ENCODE results near the gene DPH2.

Gene DPH2, protein sequence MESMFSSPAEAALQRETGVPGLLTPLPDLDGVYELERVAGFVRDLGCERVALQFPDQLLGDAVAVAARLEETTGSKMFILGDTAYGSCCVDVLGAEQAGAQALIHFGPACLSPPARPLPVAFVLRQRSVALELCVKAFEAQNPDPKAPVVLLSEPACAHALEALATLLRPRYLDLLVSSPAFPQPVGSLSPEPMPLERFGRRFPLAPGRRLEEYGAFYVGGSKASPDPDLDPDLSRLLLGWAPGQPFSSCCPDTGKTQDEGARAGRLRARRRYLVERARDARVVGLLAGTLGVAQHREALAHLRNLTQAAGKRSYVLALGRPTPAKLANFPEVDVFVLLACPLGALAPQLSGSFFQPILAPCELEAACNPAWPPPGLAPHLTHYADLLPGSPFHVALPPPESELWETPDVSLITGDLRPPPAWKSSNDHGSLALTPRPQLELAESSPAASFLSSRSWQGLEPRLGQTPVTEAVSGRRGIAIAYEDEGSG

DNA sequence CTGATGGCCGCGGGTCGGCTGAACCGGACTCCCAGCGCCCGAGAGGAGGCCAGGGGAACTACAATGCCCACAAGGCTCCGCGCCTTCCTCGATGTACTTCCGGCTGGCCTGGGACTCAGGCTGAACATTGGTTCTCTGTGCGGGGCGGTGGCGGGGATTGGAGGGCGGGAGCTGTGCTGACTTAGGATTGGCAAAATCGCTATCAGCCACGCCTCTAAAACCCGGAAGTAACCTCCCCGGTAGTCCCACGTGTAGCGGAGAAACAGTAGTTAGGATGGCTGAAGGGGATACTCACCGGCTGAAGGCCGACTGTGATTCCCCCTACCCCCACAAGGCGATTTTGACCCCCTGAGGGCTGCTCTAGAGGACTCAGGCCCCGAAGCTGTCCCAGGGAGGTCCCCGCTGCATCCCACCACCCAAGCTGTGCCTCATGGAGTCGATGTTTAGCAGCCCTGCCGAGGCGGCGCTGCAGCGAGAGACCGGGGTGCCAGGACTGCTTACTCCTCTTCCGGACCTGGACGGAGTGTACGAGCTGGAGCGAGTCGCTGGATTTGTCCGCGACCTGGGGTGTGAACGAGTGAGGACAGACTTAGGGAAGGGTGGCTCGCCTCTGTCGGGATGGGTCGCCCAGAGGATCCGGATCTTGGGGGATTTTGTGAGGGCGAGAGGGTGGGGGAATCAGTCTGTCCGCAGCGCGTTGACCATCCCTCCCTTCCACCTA, at the start of gene DPH2:
DPH2 (plus strand) TSS at position 265 of the 721 bp plus-strand sequence; CDS start at position 431, 166 bp downstream.
- DNase-seq (ENCODE audit: low spot score): peak; percentile 95

DNA sequence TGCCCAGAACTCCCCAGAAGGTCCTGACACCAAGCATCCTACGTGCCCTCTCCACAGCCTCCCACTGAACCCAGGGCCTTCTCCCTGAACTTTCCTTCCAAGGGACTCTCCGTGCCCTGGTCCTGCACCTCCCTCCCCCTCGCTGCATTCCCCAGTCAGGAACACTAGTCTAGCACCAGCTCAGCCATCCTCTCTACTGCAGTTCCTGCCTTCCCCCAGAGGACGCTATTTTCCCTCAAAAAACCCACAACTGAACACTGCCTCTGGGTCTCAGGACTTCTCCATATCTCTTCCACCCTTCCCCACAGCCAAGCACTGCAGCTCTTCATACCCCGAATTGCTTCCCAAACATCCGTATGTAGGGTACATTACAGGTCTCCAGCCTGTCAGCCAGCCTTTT, 48.8 kb upstream of the DPH2 start:
- no peak for DNase-seq (ENCODE audit: low spot score)

DNA sequence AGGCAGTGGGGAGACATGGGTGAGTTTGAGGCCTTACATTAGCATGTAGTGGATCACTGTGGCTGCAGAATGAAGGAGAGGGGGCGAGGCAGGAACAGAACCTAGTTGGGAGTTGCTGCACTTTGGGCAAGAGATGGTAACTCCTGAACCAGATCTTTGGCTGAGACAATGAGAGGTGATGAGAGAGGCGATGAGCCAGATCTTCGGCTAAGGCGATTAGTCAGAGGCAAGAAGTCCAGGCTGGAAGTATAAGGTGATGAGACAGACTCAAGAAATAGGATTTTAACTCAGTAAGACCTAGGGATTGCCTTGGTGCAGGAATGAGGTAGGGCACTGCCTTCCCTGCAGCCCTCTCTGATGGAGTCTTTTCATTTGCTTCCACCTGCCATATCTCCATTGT, 45.3 kb upstream of the DPH2 start:
- DNase-seq (ENCODE audit: low spot score): no peak

DNA sequence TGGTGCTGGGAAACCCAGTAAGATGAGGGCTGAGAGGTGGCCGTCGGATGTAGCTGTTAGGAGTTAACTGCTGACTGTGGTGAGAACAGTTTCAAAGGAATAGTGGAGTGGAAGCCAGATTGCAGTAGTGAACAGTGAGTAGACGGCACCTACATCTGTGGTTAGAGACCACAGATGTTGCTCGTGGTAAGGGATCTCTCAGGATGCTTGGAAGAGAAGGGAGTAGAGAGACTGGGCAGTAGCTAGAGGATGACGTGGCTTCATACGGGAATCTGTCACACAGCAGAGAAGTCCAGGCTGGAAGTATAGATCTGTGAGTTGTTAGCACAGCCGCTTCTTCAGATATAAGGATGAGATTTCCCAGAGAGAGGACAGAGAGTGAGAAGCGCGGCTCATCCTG, 44.0 kb upstream of the DPH2 start:
- no peak for DNase-seq (ENCODE audit: low spot score)

DNA sequence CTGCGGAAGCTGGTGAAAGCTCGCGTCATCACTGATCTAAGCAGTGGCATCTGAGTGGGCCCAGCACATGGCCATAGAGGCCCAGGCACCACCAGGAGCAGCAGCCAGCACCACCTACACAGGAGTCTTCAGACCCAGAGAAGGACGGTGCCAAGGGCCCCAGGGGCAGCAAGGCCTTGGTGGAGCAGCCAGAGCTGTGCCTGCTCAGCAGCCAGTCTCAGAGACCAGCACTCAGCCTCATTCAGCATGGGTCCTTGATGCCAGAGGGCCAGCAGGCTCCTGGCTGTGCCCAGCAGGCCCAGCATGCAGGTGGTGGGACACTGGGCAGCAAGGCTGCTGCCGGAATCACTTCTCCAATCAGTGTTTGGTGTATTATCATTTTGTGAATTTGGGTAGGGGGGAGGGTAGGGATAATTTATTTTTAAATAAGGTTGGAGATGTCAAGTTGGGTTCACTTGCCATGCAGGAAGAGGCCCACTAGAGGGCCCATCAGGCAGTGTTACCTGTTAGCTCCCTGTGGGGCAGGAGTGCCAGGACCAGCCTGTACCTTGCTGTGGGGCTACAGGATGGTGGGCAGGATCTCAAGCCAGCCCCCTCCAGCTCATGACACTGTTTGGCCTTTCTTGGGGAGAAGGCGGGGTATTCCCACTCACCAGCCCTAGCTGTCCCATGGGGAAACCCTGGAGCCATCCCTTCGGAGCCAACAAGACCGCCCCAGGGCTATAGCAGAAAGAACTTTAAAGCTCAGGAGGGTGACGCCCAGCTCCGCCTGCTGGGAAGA, 39.5 kb upstream of the DPH2 start:
- no peak for DNase-seq (ENCODE audit: low spot score)

DNA sequence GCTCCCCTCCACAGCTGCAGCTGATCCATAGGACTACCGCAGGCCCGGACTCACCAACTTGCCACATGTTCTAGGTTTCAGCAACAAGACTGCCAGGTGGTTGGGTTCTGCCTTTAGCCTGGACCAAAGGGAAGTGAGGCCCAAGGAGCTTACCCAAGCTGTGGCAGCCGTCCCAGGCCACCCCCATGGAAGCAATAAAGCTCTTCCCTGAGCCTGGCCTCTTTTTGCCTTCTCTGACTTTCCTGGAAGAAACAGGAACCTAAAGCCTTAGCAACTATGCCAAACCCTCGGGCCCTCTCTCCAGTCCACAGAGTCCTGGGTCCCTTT, 38.9 kb upstream of the DPH2 start:
- DNase-seq (ENCODE audit: low spot score): no peak

DNA sequence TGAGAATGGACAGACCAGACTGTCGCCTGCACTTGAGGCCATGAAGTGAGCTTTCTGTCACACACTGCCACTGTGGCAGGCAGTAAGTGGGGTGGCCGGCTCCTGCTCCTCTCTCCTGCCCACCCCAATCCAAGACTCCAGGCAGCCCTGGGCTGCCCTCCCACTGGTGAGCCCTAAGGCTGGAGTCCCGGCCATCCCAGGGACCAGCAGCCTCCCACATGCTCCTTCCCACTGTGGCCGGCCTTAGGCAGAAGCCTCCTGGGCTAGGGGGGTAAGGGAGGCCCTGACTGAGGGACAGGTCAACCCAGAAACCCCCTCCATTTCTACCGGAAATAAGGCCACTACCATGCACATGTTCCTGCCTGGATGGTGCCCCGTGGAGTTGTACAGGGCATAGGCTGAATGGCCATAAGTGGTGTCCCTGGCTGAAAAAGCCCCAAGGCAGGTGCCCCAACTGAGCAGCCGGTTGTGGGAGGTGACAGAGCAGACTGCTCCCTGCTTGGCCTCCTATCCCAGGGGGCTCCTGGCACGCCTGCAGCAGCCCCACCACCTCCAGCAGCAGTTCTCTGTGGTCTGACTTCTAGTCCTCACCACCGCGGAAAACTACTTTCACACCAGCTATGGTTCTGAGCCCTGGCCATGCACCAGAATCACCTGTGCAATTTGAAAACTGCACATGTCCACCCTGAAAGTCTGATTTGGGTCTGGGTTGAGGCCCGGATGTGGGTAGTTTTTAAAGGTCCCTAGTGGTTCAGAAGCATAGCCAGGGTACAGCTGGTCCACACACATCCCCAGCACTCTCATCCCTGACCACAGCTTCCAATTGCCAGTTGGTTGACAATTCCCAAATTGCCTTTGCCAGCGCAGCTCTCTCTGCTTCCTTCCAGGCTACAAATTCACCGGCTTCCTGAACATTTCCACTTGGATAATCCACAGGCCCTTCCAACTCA, 37.8 kb upstream of the DPH2 start:
- DNase-seq (ENCODE audit: low spot score): no peak

DNA sequence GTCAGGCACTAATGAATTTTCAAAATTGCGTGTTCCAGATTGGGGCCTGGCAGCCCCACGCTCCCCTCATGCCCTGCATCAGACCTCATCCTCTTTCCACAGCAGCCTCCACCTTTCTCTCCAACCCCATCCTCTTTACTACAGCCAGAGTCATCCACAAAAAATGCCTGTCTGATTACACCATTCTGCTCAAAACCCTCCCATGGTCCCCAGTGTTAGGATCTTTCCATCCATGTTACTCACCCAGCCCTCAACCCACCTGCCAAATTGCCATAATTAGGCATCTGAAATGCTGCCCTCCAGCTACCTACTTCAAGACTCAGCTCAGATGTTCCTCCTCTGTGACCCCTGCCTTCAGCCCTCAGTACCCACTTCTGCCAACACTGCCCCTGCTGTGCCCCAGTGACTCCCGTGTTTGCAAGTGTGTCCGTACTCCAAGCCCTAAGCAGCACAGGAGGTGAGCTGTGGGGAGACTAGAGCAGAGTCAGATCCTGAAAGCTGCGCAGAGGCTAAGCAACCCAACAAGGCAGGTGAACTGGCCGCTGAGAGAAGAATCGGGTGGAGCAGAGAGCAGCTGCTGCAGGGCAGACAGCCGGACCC, 36.9 kb upstream of the DPH2 start:
- DNase-seq (ENCODE audit: low spot score): no peak

DNA sequence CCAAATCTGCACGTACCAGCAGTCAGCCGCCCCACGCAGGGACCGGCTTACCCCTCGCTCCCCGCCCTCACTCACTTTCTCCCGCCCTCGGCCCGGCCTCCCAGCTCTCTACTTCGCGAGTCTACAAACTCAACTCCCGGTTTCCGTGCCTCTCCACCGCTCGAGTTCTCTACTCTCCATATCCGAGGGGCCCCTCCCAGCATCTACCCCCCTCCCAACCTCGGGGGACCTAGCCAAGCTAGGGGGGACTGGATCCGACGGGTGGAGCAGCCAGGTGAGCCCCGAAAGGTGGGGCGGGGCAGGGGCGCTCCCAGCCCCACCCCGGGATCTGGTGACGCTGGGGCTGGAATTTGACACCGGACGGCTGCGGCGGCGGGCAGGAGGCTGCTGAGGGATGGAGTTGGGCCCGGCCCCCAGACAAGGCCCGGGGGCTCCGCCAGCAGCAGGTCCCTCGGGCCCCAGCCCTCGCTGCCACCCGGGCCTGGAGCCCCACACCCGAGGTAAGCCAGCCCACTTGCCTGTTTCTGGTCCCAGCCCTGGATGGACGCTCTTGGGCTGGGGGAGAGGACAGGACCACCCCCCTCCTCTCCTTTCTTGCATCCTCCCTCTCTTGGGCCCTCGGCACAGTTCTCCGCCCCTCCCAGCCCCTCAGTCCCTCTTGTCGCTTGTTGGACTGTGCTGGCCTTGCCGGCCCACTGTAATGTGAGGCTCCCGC, 36.3 kb upstream of the DPH2 start, which contains the start of gene ARTN:
ARTN (plus strand) TSS at position 416 of the 715 bp plus-strand sequence. CDS start 1,856 bp downstream, outside the sequence.
- no peak for DNase-seq (ENCODE audit: low spot score)

DNA sequence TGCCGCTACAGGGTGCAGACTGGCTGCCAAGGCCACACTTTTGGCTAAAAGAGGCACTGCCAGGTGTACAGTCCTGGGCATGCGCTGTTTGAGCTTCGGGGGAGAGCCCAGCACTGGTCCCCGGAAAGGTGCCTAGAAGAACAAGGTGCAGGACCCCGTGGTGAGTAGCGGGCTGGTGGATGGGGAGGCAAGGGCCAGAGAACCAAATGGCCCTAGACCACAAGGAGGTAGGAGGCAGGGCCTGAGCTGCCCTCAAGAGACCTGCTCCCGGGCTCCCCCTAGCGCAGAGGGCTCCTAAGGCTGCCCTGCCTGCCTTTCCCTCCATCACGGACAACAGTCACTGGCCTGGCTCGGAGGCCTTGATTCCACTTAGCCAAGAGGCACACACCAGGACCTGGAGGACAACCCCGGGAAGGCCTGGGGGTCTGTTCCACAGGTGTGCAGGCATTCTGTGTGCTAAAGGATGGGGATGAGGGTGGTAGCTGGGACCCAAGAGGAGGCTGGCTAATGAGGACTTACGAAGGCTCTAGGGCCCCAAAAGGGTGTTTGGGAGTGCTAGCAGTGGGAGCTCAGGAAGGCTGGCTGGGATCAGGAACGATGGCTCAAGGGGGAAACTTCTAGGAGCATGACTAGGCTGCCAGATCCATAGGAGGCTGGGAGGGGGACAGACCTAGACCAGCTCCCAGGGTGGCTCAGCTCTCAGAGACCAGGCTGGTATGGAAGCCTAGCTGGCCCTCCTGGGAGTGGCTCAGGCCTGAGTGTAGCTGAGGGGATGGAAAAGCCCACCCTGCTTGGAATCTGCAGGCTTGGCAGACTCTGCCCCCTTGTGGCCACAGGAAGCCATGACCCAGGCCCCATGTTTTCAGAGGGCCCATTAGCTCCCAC, 35.5 kb upstream of the DPH2 start:
- DNase-seq (ENCODE audit: low spot score): peak; percentile 42

DNA sequence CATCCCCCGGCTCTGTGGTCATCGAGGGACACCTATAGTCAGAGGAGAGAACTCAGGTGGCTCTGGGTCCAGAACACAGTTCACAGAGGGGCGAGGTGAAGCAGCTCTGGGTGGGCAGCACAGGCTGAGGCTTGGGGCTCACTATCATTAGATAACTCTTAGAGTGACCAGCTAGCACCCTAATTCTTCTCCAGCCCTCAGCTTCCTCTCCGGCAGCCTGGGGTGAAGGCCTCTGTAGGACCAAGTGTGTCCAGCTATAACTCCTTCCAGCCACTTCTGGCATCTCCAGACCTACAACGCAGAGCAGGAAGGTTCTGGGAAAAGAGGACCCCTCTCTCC, 34.9 kb upstream of the DPH2 start:
- DNase-seq (ENCODE audit: low spot score): no peak

DNA sequence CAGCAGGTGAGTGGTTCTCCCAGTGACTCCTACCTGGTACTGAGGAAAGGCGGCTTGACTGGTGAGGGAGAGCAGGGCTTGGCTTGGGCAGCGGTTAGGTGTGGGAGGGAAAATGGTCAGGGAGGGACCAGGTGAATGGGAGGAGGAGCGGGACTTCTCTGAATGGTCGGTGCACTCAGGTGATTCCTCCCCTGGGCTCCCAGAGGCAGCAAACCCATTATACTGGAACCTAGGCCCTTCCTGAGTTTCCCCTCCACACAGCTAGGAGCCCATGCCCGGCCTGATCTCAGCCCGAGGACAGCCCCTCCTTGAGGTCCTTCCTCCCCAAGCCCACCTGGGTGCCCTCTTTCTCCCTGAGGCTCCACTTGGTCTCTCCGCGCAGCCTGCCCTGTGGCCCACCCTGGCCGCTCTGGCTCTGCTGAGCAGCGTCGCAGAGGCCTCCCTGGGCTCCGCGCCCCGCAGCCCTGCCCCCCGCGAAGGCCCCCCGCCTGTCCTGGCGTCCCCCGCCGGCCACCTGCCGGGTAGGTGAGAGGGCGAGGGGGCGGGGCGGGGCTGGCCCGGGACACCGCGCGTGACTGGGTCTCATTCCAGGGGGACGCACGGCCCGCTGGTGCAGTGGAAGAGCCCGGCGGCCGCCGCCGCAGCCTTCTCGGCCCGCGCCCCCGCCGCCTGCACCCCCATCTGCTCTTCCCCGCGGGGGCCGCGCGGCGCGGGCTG, 33.9 kb upstream of the DPH2 start:
- DNase-seq (ENCODE audit: low spot score): no peak

DNA sequence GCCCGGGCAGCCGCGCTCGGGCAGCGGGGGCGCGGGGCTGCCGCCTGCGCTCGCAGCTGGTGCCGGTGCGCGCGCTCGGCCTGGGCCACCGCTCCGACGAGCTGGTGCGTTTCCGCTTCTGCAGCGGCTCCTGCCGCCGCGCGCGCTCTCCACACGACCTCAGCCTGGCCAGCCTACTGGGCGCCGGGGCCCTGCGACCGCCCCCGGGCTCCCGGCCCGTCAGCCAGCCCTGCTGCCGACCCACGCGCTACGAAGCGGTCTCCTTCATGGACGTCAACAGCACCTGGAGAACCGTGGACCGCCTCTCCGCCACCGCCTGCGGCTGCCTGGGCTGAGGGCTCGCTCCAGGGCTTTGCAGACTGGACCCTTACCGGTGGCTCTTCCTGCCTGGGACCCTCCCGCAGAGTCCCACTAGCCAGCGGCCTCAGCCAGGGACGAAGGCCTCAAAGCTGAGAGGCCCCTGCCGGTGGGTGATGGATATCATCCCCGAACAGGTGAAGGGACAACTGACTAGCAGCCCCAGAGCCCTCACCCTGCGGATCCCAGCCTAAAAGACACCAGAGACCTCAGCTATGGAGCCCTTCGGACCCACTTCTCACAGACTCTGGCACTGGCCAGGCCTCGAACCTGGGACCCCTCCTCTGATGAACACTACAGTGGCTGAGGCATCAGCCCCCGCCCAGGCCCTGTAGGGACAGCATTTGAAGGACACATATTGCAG, 33.2 kb upstream of the DPH2 start:
- DNase-seq (ENCODE audit: low spot score): no peak

DNA sequence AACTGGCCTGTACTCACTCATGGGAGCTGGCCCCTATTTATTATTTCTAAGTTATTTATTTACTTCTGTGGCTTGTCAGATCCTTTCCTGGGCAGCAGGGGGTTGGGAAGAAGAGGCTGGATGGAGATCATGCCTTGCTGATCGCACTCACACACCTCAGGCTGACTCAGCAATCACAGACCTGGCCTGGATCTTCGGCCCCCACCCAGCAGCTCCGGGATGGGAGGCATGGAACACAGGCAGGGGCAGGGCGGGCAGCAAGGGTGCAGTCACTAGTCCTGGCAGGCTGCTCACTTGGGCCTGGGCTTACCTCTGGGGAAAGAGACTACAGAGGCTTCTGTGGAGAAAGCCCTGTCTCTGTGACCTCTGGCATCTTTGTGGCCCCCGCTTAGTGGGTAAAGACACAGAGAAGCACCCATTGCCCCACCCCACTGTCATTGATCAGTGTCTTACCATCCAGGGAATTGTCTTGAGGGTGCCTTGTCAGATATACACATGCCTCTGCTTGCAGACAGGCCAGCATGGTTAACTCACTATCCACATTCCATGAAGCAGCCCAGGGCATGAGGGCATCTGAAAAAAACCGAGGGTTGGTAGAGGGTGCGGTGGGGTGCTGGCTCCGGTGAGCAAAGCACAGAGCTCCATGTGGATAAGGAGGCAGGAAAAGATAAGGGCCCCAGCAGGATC, 32.5 kb upstream of the DPH2 start:
- DNase-seq (ENCODE audit: low spot score): no peak

DNA sequence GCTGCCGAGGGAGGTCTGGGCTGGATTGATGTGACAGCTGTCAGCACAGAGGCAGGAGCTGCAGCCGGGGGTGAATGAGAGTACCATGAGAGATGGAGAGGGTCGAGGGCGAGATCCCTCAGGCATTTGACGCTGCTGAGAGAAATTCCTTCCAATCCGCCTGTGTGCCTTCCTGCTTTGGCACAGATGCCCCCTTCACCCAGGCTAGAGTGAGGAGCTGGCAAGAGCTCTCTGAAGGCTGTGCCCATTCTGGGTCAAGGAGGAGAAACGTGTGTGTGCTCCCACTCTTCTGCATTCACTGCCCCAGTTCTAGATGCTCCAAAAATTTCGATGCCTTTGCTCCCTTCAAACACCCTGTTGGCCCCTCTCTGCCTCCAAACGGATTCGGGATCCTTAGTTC, 31.4 kb upstream of the DPH2 start:
- DNase-seq (ENCODE audit: low spot score): no peak

DNA sequence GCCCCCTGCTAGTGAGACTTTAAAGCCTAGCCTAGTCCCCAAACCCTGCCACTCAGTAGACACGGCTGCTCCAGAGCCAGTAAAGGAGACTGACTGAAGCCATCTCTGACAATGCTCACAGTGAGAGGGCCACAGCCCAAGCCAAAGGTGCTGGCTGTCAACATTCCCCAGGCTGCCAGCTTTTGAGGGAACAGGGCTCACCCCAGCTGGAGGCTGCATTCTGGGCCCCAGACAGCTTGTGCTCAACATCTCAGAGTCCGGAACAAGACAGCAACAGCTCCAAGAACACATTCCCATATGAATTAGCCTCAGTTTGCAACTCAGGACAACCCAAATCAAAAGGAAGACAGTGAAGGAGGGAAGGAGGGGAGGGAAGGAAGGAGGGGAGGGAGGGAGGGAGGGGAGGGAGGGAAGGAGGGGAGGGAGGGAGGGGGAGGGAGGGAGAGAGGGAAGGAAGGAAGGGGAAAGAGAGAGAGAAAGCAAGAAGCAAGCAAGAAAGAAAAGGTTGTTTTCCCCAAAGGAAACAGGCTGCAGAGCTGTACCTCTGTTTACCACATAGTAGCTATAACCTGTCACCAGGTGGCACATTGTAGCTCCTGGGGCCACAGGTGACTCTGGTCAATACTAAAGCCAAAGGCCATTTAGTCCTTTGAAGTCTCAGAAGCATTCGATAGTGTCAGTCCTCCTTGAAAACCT, 30.8 kb upstream of the DPH2 start:
- DNase-seq (ENCODE audit: low spot score): no peak

DNA sequence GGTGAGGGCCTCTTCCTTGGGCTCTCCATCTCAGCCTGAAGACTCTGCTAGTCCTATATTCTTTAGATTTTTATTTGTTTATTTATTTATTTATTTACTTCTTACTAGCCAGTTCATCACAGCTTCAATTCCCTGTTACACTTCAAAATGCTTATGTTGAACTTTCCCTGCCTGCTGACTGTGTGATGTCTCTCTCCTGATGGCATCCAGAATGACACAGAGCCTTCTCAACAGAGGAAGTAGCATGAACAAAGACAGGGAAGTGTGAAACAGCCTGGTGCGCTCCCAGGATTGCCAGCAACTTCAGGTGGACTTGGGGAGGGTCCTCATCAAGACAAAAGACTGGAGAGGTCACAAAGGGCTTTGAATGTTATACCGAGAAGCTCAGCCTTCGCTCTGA, 27.4 kb upstream of the DPH2 start:
- DNase-seq (ENCODE audit: low spot score): no peak
